IPS-11a (cell line): ENCODE data around the gene TGFBR1.

Experiments used
- H3K4me3 ChIP-seq: one replicate; pipeline ENCODE4 v1.5.1; 2013; ENCODE audit warnings: low read depth, low read length, control low read depth

TGFBR1 gene

DNA sequence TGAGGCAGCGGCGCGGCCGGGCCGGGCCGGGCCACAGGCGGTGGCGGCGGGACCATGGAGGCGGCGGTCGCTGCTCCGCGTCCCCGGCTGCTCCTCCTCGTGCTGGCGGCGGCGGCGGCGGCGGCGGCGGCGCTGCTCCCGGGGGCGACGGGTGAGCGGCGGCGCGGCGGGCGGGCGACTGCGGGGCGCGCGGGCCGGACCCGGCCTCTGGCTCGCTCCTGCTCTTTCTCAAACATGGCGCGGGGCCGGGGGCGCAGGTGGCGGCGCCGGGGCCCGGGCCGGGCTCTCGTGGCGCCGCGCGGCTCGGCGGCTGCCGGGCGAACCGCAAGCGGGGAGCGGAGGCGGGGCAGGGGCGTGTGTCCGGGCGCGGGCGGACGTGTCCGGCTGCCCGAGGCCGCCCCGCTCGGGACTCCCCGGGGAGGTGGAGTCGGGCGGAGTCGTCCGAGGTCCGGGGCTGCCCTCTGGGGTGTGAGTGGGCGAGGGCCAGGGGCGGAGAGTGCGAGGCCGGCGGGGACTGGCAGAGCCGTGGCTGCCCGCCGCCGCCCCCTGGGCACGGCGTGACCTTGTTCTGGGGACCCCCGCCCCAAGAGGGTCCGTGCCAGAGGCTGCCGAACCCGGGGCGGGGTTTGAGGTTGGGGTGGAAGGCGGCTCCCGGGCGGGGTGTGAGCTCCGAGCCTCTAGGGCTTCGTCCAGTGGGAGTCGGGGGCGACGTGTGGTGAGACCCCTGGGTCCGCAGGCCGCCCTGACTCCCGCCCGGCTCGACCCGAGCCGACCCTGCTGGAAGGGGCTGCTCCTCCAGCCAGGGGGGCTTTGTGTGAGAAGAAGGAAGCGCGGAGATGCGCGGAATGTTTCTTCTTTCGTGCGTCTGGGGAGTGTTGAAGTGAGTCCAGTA lies 485 bp downstream of the TGFBR1 start:
- peak overlapping the region; percentile 72 for H3K4me3 ChIP-seq

DNA sequence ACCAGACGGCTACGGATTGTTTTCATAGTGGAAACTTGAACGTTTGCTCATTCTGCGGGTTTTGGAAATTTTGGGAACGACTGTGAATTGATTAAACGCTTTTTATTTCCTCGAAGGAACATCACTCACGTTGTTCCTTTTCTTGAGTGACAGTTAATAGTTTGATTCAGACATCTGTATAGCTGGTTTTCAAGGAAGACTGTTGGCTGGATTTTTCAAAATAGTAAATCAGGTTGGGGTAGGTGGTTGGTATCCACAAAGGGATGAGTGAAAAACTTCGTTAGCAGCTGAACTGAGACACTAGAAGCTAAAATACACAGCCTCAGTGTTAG lies 1.1 kb downstream of the TGFBR1 start:
- H3K4me3 ChIP-seq, result peak overlapping the region; percentile 72

DNA sequence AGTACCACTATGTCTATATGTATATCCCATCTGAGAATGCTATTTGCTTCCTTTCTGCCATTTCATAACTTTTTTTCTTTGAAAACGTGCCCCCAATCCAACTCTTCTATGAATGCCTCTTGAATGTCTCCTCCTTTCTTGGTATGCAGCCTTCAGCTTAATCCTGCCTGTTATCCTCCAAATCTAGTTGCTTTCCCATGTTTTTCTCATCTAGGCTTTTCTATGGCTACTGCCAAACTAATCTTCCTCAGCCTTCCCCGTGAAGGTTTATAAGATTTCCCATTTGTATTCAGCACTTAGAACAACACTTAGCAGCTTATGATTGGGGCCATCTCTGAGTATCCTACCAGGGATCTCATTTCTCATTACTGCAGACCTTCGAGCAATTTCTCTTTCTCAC lies 2.5 kb downstream of the TGFBR1 start:
- H3K4me3 ChIP-seq, result no peak overlapping the region

DNA sequence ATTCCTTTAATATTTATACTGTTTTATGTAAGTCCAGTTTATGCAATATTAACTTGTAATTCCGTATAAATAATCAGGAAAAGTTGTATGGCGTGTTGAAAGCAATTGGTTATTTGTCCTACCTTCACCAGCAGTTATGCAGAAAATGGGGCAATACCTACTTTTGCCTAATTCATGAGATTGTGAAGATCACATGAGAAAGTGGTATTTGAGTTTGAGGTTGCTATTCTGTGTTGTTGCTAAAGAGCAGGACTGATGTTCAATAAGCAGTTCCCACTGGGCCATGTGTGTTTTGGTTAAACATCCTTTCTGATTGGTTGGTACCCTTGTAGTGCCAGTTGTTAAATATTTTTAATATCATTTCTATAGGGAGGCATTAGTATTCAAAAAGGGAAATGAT lies 3.2 kb downstream of the TGFBR1 start:
- H3K4me3 ChIP-seq, result no peak overlapping the region

DNA sequence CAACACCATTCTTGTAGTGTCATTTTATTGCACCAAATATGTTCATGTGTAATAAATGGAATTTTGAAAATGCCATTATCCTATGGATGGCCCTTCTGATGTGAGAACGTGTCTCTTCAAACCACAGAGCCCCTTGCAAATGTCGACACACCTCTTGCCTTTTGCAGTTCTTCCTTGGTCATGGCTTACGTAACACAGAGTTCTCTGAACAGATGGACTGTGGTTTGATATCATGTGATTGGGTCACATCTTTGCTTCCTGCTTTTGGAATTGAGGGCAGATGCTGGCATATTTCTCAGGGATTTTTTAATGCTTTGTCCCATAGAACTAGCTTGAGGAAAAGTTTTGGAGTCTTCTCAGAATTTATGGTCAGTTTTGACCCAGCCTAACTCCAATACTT lies 4.6 kb downstream of the TGFBR1 start:
- H3K4me3 ChIP-seq, result no peak overlapping the region

DNA sequence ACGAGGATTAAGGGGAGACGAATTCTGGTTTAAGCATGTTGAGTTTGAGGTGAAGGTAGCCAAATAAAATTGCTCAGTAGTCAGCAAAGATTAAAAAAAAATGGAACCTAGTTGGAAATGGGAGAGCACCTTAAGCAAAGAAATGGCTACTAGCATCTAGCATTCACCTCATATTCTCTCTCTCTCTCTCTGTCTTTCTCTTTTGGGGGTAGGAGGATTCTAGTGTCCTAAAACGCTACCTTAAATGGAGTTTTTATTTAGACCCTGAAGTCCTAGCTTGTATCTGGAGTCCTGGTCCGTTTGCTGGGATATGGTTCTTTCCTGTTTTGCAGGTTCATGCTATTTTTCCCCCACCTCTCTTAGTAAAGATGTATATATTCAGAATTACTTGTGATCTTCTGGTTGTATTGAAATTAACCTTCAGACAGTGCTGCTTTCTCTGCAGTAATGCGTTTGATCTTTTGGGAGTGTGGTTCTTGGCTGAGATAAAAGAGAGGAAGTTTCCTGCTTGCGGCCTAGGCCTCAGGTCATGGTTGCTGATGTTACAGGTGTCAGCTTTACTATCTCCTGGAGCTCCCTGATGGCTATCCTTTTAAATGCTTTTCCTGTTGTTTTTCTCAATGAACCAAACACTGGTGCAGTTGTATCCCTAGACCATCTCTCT lies 8.0 kb downstream of the TGFBR1 start:
- no peak overlapping the region for H3K4me3 ChIP-seq

DNA sequence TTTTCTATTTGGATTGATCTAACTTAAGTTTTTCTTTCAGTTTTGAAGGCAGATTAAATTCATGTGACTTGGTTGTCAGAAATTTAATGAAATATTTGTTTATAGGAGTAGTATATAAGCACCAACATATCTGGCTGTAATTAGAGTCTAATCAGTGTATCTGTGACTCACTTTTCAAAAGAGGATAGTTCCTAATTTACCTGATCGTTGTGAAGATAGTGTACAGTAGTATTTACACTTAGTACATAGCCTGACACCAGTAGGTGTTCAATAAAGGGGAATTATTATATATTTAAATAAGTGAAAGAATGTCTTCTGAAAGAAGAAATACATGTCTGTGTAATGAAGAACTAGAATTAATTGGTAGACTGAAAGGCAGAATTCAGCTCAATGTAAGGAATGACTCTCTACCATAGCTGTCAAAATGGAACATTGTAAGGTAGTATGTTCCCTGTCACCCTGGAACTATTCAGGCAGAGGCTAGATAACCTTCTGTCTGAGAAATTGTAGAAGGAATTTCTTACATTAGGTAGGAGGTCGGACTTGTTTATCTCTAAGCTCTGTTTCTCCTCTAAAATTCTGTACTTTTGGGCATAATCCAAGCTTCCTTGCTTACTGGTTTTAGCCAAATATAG lies 8.6 kb downstream of the TGFBR1 start:
- no peak overlapping the region for H3K4me3 ChIP-seq

DNA sequence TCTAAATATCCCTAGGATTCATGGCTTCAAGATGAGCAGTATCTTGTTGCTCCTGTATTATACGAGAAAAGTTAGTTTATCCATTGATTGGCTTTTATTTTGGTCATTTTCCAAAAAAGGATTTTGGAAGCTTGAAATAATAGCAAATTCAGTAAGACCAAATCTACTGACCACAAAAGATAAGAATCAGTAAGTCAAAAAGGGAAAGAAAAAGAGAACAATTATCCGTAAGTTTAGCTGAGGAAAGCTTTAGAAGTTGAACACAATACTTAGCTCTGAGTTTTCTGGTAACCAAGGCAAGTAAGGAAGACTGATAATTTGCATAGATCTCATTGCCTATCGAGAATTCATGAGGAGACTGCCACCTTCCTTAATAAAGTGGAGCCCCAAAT lies 9.1 kb downstream of the TGFBR1 start:
- no peak overlapping the region for H3K4me3 ChIP-seq

DNA sequence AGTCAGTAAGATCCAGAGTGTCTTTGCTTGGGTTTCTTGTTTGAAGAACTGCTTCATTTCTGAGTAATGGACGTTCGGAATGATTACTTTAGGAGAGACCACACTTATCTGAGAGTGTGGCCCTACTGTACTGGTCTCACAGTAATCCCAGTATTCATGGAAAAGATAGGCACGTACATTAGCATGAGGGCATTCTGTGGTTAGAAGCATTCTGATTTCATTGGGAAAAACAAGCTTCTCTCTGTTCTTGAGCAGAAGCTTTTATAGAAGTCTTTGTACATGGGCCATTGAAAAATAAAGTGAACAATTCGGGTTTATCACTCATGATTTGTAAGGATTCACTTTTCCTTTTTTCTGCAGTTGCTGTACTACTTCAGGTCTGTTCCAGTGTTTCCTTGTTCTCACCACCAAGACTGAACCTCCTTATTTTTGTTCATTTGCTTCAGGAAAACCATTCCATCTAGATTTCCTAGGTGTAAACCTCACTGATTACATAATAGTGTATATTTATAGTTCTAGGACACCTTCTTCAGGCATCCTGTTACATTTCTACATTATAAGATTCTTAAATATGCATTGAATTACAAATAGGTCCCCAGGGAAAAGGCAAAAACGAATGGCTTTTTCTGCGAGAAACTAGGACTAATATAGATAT lies 10.1 kb downstream of the TGFBR1 start:
- no peak overlapping the region for H3K4me3 ChIP-seq

DNA sequence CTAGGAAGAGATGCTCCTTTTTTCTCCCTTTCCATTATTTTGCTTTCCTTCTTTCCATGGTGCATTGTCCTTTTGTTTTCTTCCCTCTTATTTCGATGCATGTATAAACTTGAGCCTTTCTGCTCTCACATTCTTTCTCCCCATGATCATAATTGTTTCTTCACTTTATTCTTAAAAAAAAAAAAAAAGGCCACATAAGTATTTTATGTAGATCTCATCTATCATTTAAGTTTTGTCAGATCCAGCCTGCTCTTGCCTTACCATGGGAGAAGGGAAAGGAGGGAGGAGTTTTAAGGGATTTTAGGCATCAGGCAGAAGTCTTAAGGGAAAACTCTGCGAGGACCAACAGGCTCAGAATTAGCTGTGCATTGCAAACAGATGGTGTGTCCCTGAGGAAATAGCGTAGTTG lies 11.1 kb downstream of the TGFBR1 start:
- no peak overlapping the region for H3K4me3 ChIP-seq

DNA sequence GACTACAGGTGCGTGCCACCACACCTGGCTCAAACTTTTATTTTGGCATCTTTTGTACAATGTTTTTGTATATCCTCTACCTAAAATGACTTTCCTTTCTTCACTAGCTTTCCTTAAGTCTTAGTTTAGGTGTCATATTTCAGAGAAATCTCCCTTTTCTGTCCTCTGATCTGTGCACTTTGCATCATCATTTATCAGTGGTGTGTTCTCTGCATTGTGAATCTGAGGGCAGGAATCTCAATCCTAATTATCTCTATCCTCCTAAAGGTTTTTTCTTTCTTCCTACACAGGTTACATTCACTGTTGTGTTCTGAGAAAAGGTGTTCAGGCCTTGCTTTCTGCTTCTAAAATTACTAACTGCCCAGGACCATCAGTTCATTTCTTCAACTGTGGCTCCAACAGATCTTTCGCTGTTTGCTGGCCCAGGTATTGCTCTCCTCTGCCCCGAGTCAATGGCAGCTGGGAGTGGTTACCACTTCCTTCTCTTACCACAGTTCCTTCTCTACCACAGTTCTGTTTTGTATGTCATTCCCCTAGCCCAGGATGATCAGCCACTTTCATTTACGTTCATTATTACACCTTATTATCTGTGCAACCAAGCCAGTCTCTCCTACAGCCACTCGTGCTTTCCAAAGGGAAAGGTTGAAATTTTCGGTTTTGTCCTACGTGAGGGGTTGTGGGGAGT lies 14.0 kb downstream of the TGFBR1 start:
- H3K4me3 ChIP-seq, result no peak overlapping the region

DNA sequence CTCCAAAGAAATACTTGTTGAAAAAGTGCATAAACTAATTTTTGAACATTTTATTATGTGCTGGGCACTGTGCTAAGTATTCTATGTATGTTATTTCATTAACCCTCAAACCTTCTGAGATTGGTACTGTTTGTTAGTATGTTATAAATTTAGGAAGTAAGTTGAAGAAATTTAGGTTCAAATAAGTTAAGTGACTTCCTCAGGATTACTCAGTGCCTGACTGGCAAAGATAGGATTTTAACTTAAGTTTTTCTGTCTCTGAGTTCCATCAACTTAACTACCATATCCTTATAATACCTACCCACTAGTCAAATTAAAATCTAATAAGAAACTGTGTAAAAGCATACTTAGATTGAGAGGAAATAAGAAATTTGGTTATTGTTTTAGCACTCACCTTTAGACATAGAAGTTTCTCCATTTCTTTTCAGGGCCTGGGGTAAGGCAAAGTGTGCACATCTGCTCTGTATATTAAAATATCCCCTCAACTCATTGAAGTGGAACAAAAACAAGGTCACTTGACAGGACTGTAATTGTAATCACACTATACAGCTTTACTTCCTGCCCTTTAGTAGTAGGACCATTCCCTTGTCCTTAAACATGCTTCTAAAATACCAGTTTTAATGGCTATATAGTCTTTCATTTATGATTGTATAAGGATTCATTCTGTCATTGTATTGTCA lies 15.2 kb downstream of the TGFBR1 start:
- no peak overlapping the region for H3K4me3 ChIP-seq

DNA sequence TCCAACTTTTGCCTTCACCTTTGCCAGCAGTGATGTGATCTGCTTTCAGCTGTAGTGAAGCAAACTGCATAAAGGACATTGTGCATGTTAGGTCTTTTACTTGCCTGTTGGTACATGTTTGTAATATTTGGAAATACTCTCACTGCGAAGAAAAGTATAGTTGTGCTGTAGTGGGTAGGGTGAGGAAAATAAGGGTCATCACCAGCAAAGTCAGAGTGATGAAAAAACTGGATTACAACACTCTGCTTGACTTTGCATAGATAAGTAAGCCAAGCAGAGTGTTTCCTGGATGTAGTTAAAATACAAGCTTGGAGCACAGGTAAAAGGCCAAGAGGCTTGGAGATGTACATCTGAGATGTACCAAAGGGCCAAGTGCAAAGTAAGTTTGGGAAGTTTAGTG lies 16.7 kb downstream of the TGFBR1 start:
- H3K4me3 ChIP-seq, result no peak overlapping the region

DNA sequence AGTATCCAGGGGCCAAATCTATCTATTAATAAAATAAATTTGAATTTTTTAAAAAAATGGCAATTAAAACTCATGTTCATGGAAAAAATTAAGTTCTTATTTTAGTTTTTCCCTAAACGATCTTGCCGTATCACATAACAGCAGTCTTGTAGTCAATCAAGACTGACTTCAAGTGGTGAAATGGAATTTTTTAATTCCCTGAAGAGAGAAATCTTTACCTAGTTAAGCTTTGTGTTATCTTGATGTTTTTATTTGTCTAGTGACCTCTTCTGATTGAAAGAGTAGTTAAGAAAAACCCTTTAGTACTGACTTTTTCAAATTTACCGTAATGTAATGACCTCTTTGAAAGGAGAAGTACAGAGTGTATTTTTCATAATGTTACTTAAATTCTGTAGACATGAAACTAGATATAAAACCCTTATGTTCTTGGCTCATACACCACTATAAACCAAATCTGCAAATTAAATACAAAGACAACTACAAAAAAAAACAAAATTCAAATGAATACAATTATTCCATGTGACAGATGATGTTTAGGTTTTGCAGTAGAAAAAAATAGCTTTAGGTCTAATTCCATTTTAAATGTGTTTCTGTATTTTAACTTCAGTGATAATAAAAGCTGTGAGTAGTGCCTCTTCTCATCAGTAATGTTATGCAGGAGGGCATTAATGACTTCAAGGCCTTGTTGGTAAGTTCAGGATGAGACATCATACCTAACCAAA lies 19.8 kb downstream of the TGFBR1 start:
- no peak overlapping the region for H3K4me3 ChIP-seq

DNA sequence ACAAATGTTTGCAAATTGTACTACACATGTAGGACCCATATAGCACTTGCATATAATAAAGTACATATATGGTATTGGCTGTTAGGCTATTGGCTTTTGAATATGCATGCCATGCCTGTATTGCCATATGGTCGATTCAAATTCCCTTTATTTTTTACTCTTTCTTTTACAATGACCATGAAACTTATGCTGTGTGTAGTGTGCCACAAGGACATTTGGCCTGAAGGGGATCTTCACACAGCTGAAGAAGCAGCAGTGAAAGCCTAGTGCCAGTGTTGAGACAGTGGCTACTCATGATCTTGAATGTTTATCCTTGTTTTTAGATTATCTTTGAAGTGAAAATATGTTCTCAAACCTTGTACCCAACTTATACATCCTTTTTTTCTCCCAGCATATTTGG lies 20.5 kb downstream of the TGFBR1 start:
- no peak overlapping the region for H3K4me3 ChIP-seq

DNA sequence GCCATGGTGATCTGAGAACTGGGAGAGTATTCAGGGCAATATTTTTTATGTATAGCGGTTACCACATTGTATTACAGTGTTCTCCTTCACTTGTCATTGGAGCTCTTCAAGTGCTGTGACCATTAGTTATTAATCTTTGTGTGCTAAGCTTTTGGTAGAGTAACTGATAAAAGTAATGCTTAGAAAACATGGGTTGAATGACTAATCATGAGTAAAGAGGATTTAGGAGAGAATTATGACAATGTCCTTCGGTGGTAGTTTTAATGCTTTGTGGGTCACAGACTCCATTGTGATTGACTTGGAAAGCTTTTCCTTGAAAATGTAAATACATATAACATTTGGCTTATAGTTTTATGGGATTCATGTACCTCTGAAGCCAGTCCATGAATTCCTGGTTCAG lies 21.4 kb downstream of the TGFBR1 start:
- H3K4me3 ChIP-seq, result no peak overlapping the region

DNA sequence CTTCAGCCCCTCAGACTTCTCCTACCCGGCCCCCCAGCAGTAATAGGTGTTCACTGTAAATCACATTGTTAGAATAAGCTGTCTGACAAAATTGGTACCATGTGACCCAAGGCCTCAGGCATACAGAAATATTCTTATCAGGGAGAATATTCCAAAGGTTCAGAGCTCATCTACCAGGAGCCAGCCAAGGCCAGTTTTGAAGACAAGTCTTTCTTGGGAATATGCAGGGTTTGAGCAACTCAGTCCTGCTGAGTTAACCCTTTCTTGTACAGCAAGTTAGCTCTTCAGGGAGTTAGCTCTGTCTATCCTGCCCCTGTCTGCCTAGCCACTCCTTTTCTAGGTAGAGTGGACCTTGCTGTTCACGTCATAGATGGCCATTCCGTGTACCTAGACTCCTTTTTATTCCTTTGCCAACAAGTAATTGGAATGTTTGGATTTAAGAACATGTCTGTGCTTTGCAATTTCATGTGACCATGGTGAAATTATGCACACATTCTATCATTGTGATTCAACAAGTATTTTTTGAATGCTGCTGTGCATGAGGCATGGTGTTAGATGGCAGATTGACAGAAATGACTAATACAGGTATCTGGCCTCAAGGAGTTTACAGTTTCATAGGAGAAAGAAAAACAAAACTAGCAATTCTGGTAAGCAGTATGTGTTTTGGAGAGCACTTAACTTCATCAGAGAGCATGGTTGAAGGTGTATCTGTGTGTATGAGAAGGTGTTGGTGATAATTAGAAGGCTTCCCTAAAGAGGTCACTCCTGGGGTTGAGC lies 22.6 kb downstream of the TGFBR1 start:
- no peak overlapping the region for H3K4me3 ChIP-seq

DNA sequence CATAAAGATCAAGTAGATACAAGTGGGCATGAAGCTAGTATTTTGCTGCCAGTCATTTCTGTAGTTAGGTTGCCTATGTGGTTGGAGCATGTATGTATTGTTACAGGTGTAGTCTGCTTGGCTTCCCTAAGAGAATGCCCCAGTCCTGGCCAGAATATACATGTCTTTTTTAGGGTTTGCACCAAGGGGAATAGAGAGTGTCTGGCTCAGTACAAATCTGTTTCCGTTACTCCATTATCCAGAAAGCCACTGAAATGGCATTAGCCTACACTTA lies 23.2 kb downstream of the TGFBR1 start:
- no peak overlapping the region for H3K4me3 ChIP-seq

DNA sequence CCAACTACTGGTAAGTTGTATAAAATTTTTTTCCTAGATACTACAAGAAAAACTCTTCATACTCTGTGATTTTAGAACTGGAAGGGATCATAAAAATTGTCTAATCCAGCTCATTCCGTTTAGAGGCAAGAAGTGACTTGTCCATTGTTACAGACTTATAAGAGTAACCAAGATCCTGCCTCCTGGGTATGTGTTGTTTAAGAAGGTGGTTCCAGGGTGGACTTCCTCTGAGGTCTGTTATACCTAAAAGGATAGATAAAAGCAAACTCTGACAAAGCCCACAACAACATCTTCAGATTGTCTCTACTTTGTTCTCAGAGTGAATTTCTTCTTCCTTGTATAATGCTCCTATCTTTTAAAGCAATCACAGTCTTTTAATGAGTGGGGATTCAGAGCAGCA lies 24.2 kb downstream of the TGFBR1 start:
- no peak overlapping the region for H3K4me3 ChIP-seq
